Myocyte (in vitro differentiated cells): Measurements from ENCODE around the gene GTSF1L. TPM values are rescaled to one million over a fixed set of nuclear protein-coding genes. Genes with fewer than 3 reads are reported as not detected.
A peak's percentile ranks its signal among the peaks of the same experiment; 100 is the strongest.

Experiments
- DNase-seq: peaks from one replicate; pipeline ENCODE4 v3.0.0-alpha.2; 2012; ENCODE audit warnings: low read depth
- total RNA-seq: library from RNA; depleted of rRNA; stranded (reverse); fragments of >200 nt; gene quantifications from 2 replicates; pipeline ENCODE4 v1.2.3, GENCODE V29; 2014

Gene GTSF1L
- total RNA-seq, 1 donor from 2014 or later = not detected

DNA sequence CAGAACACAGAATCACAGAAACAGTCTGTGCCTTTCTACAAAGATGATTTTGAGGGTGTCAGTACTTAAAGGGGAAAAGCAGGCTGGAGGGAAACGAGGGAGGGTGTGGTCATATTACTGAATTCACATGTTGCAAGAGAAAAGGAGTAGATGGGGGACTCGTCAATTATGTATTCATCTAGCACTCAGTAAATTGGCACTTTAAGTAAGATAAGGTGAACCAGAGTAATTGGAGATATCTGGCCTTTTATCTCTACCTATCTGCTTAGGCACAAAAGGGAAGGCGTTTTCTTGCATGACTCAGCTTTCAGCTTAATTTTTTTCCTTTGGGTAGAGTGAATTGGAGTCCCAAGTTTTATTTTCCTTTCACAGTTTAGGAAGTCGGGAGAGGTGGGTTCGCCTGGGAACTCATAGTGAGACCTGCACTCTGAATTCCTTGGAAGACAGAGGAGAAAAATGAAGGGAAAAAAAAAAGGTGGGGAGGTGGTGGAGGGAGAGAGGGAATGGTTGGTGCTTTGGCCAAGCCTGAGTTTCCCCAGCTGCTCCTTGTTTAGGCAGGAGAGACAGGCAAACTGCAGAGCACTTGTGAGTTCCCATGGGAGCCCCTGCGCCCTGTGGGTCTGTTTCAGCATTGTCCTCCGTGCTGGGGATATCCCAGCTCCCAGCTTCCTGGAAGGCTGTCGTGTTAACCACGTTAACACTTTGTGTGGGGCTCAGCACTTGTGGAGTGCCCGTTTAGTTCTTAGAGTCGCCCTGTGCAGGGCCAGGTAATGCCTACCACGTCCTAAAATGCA lies 19.7 kb upstream of the GTSF1L start:
- DNase-seq = no peak

- DNase-seq = peak; percentile 40
Measured at GRCh38 chr20:43744966-43745730, 18.3 kb upstream of the GTSF1L start.

DNA sequence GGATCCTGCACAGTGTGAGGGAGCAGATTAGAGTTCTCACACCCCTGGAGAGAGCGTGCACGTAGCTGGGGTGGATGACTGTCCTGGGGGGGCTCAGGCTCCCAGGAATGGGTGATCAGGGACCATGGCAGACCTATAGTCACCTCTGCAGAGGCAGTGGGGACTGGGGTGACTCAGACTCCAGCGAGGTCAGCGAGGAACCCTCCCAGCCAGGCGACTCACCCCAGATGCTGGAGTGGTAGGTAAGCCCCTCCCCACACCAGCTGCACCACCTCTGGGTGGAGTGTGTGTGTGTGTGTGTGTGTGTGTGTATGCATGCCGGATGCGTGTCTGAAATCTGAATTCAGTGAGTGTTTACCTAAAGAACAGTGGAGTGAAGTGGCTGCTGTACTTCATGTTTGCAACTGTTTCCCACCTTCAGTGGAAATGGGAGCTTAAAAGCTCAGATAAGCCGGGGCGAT lies 17.4 kb upstream of the GTSF1L start:
- no peak for DNase-seq

DNA sequence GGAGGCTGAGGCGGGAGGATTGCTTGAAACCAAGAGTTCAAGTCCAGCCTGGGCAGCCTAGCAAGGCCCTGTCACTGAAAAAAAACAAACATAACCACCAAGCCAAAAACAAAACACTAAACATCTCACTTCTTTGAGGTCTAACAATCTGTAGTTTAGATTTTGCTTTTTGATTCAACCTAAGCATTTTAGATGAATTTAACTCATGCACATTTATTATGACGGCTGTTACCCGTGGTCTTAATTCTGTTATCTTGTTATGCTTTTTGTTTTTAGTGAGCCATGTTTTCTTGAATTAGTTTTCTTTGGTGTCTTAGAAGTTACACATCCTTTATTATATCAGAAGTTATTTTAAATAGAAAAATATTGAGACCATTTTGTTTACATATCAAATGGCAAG lies 13.8 kb upstream of the GTSF1L start:
- no peak for DNase-seq

DNA sequence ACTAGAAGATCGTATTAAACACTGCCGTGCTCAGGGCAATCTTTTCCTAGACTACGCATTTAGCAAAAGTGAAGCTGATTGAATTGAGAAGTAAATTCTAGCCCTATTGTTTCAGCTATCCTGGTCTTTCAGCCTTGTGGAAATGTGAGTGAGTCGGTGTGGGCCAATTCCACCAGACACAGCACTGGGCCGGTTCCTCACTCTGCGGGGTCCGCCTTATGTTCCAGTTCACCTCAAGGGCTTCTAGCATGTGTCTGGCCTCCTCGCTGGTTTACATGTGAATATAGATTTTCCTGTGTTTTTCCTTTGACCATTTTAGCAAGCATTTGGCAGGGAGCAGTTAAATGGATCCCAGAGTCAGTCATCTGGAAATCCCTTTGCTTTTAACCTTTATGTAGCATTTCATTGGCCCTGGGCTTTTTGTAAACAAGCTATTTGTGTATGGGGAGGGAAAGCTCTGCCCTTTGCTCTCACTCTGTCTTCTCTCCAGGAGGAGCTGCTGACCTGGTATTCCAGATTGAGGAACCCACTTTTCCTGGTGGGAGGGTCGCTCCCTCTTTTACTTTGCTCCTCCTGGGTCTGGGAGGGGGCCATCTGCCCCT lies 12.4 kb upstream of the GTSF1L start:
- no peak for DNase-seq

DNA sequence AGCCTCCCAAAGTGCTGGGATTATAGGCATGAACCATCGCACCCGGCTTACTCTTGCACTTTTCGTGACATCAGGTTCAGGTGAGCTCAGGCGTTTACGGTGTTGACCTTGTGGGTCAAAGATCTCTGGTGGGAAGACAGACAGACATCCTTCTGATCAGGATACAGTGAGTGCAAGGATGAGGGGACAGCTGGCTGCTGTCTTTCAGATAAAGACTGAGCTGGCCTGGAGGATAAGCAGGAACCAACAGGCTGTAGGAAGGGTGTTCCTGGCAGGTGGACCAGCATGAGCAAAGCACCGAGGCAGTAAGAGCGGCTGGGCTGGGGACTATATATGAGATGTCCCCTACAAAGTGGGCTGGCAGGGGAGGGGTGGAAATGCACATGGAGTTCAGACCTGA lies 11.1 kb upstream of the GTSF1L start:
- DNase-seq = no peak

GRCh38 chr20:43736588-43737158 lies 9.9 kb upstream of the GTSF1L start:
- no peak for DNase-seq

GRCh38 chr20:43731927-43732326 lies 5.1 kb upstream of the GTSF1L start:
- DNase-seq = no peak

DNA sequence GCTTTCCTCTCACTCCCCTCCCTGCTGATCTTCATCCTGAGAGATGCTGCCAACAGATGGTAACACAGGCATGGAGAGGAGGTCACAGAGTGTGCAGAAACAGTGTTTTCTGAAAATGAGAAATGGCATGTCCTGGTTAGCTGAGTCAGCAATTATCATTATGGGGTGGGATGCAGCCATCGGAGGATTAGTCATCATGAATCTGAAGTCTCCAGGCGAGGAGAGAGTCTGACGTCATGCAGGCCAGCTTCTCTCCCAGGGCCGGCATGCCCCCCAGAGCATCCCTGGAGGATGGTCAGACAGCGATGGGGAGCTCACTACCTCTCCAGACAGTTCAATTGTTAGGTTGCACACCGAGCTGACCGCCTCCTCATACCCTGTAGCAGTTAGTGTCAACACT lies 4.7 kb upstream of the GTSF1L start:
- DNase-seq = no peak

DNA sequence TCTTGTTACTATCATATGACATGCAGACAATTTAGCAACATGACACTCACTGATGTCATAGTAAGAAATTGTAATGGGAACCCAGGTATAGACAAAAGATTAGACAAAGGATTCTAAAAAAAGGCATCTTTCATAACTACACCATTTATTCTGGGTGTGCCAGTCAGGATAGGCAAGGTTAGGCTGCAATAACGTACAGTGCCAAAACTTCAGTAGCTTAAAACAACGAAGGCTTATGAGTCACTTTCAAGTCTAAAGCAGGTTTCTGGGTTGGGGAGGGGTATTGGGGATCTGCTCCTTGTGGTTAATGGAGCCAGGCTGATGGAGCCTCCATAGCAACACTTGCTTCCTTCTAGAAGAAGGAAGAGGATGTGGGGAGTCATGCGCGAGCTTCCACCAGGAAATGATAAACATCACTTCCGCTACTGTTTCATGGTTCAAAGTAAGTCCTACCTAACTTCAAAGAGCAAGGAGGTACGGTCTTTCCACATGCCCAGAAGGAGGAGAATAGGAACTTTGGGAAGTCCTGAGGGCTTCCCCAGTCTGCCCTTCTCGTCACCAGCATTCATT lies 2.0 kb upstream of the GTSF1L start:
- DNase-seq = no peak

DNA sequence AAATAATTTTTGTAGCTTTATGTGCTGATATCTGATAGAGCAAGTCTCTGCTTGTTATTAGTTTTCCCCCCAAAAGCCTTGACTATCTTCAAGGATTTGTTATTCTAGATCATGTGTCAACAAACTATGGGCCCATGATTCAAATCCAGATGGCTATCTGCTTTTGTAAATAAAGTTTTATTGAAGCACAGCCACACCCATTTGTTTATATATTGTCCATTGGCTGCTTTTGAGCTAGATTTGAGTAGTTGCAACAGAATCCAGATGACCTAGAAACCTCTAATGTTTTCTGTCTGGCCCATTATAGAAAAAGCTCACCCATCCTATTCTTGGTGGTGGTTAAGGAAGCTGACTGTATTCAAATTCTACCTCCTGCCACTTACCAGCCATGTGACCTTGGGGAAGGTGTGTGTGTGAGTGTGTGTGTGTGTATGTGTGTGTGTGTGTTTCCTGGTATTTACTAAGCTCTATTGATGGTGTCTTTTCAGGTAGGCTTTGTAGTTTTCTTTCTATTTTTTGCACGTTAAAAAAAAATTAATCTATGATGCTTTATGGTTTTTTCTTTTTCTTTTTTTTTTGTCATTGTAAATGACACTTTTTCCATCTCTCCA lies 1.3 kb upstream of the GTSF1L start:
- DNase-seq = no peak

- DNase-seq = no peak
Measured at GRCh38 chr20:43726333-43726732, 469 bp downstream of the GTSF1L start.

- no peak for DNase-seq
Measured at GRCh38 chr20:43725666-43726065, 1.1 kb downstream of the GTSF1L start.

DNA sequence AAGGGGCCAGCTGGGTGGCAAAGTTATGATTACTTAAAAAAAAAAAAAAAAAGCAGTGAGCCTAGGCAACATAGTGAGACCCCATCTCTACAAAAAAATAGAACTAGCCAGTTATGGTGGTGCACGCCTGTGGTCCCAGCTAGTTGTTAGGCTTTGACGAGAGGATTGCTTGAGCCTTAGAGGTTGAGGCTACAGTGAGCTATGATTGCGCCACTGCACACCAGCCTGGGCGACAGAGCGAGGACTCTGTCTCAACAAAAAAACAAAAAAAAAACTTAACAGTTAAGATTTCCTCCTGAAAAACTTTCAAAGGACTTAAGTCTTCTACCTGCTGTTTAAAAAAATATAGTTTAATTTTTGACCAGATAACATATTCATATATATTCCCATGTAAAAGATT lies 2.4 kb downstream of the GTSF1L start:
- DNase-seq = no peak

GRCh38 chr20:43723735-43724134 lies 3.1 kb downstream of the GTSF1L start:
- no peak for DNase-seq

GRCh38 chr20:43723186-43723585 lies 3.6 kb downstream of the GTSF1L start:
- no peak for DNase-seq

DNA sequence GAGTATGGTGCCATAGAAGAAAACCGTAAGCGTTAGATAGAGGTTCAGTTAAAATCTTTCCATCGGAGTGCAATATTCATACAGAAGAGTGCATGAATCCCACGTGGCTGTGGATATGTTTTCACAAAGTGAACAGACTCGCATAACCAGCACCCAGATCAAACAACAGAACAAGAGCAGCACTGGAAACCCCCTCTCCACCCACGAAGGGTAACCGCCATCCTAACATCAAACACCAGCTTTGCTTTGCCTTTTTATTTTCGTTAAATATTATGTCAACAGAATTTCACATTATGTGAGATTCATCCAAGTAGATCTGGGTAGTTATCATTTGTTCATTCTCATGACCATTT lies 4.7 kb downstream of the GTSF1L start:
- no peak for DNase-seq

DNA sequence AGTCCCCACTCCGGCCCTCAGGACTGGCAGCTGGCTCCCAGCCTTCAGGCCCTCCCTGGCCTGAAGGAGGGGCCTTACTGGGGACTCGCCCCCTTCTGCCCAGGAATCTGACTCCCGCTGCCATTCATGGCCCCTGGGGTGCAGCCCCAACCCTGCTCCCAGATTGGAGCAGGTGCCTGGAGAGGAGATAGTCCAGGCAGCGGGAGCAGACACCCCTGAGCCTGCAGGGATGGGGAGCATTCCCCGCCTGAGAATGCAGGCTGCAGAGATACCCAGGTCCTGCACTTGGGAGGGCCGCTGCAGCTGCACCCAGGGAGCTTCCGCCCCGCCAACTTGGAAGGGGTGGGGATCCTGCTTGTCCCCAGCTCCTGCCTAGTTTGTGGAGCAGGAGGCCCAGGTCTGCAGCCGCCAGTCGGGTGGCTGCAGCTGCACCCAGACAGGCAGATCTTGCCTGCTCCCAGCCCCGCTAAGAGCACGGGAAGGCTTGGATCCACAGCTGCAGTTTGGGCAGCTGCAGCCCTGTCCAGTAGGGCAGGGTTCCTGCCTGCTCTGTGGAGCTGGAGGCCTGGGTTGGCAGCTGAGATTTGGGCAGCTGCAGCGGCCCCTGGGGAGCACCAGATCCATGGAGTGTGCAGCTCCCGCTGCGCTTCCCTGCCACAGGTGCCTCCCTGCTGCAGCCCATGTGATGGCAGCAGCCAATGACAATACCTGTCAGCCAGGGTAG lies 5.2 kb downstream of the GTSF1L start:
- peak; percentile 94 for DNase-seq

GRCh38 chr20:43721097-43721428 lies 5.7 kb downstream of the GTSF1L start:
- peak; percentile 64 for DNase-seq

DNA sequence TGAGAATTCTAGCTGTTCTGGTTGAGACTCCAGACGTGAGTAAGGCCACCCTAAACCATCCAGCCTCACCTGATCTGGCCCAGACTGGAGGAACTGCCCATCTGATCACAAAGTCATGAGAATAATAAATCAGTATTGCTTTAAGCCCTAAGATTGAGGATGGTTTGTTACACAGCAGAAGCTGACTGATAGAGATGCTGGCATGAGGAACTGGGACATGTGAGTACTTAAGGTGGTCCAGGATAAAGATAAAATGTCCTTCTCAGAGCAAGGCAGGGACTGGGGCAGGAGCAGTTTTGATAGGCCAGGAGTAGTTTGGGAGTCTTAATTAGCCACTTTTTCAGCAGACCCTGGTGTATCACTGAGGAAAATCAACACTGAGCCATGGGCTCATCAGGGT lies 6.8 kb downstream of the GTSF1L start:
- no peak for DNase-seq

DNA sequence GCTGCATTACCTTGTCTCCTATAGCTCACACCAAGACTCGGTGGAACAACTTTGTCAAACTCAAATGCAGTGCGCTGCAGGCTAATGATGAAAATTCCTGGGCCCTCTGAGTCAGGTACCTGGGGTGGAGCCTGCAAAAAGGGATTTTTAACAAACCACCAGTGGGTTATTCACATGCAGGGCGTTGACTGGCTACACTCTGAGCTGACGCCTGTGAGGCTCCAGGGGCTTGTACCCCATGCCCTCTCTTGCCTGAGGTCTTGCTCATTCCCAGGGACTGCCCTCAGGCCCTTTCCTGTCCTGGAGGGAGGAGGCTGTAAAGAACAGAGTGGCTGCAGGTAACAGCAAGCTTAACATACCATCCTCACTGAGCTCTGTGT lies 9.2 kb downstream of the GTSF1L start:
- no peak for DNase-seq
